Nephron (organoid): ENCODE results near the gene TRHDE.

Experiments used
- H3K27ac Mint-ChIP-seq, 3 experiments: 2 replicates each; pipeline ENCODE4 v1.8.0; 2020; ENCODE audit warnings: mixed read lengths in 3 of 3, mild to moderate bottlenecking in 2 of 3, moderate library complexity in 1 of 3
- H3K27me3 Mint-ChIP-seq: 2 replicates; pipeline ENCODE4 v1.8.0; 2021; ENCODE audit warnings: low read depth, mild to moderate bottlenecking, moderate library complexity, mixed read lengths
- H3K36me3 Mint-ChIP-seq: 2 replicates; pipeline ENCODE4 v1.8.0; 2020; ENCODE audit warnings: low read depth, mixed read lengths
- H3K4me1 Mint-ChIP-seq: 2 replicates; pipeline ENCODE4 v1.8.0; 2020; ENCODE audit warnings: mixed read lengths
- H3K4me3 Mint-ChIP-seq, 3 experiments: 2 replicates each; pipeline ENCODE4 v1.8.0; 2020; ENCODE audit warnings: mild to moderate bottlenecking in 3 of 3, mixed read lengths in 3 of 3, moderate library complexity in 2 of 3
- H3K9me3 Mint-ChIP-seq: 2 replicates; pipeline ENCODE4 v1.8.0; 2020; ENCODE audit warnings: mixed read lengths
- TF ChIP-seq, protein P1 (sequence below), 3 experiments: fragments of 200-600 bp; sonication (generic); IDR thresholded peaks; one replicate each; pipeline ENCODE4 v1.5.0; 2021; ENCODE audit warnings: antibody characterized with exemption in 3 of 3; ENCODE audit not compliant: unreplicated experiment in 3 of 3

Gene TRHDE

DNA sequence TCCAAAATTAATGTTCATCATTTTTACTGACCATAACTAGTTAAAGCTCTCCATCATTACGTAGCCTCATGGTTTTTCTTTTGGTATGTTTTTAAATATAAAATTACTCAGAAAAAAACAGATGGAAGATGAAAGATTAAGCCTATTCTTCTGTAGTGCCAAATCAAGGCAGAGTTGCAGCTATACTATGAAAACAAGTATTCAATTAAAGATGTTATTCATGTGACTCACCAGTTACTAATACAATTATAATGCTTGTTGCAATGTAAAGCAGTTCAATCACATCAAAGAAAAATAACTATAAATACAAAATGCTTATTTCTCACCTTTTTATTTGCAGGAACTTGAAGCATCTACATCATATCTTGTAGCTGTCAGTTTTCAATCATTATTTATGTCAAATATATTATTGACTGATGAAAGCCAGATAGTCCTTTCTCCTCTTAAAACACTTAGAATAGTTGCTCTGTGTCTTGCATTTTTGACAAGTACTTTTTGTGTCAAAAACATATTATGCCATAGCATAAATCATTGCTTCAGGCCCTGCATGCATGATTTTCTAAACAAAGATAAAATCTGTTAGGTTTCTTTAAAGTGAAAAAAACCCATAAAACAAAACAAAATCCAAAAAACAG is 36.0 kb upstream of the TRHDE start:
- Mint-ChIP-seq H3K4me3 (no peak overlapping the region), H3K27me3 (no peaks in the 10 kb centered on the region), H3K36me3 (no peaks in the 10 kb centered on the region), H3K4me1 (no peaks in the 10 kb centered on the region), H3K9me3 (no peaks in the 10 kb centered on the region), H3K27ac (no peak overlapping the region)
- TF ChIP-seq, protein P1, sequence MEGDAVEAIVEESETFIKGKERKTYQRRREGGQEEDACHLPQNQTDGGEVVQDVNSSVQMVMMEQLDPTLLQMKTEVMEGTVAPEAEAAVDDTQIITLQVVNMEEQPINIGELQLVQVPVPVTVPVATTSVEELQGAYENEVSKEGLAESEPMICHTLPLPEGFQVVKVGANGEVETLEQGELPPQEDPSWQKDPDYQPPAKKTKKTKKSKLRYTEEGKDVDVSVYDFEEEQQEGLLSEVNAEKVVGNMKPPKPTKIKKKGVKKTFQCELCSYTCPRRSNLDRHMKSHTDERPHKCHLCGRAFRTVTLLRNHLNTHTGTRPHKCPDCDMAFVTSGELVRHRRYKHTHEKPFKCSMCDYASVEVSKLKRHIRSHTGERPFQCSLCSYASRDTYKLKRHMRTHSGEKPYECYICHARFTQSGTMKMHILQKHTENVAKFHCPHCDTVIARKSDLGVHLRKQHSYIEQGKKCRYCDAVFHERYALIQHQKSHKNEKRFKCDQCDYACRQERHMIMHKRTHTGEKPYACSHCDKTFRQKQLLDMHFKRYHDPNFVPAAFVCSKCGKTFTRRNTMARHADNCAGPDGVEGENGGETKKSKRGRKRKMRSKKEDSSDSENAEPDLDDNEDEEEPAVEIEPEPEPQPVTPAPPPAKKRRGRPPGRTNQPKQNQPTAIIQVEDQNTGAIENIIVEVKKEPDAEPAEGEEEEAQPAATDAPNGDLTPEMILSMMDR (IDR thresholded peaks at IDR 0.05; ENCODE audit: unreplicated experiment in 3 of 3): no peak

DNA sequence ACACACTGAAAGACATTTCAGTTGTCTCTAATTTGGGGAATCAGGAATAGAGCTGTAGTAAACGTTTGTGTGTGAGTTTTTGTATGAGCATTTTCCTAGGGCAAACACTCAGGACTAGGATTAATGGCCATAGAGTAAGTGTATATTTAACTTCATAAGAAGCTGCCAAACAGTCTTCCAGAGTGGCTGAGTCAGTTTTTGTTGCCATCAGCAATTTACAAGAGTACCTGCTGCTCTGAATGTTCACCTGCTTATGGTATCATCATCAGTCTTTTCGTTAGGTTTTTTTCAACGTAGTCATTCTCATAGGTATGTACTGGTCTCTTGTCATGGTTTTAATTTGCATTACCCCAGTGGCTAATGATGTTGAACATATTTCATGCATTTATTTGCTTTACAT is 30.6 kb upstream of the TRHDE start:
- H3K4me3 Mint-ChIP-seq: no peak overlapping the region

DNA sequence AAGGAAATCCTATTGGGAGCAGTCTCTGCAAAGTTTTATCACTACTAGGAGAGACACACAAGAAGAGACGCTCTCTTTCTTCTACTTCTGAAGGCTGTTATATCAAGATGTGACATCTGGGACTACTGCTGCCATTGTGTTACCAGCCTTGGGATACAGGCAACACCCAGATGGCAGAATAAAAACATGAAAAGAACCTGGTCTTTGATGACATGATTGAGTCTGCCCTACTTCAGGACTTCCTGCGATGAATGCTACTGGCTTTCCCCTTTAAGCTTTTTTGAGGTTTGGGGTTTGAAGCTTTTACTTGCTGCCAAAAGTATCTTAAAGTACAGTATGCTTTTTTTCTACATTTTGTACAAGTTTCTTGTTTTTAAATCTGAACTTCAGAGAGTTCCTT is 29.2 kb upstream of the TRHDE start:
- TF ChIP-seq, protein P1 (IDR thresholded peaks at IDR 0.05; ENCODE audit: unreplicated experiment in 3 of 3): no peak
- no peaks in the 10 kb centered on the region for H3K9me3 Mint-ChIP-seq
- H3K4me3 Mint-ChIP-seq: no peak overlapping the region
- H3K4me1 Mint-ChIP-seq: peaks cover 6% of the 10 kb centered on the region
- H3K36me3 Mint-ChIP-seq: no peaks in the 10 kb centered on the region
- H3K27me3 Mint-ChIP-seq: no peaks in the 10 kb centered on the region
- H3K27ac Mint-ChIP-seq: no peak overlapping the region

More for the DNA sequence above, 30.6 kb upstream of the TRHDE start:
- Mint-ChIP-seq H3K4me1 (peaks cover 5% of the 10 kb centered on the region), H3K36me3 (no peaks in the 10 kb centered on the region), H3K9me3 (no peaks in the 10 kb centered on the region), H3K27me3 (no peaks in the 10 kb centered on the region), H3K27ac (no peak overlapping the region)
- TF ChIP-seq, protein P1 (IDR thresholded peaks at IDR 0.05; ENCODE audit: unreplicated experiment in 3 of 3): no peak

DNA sequence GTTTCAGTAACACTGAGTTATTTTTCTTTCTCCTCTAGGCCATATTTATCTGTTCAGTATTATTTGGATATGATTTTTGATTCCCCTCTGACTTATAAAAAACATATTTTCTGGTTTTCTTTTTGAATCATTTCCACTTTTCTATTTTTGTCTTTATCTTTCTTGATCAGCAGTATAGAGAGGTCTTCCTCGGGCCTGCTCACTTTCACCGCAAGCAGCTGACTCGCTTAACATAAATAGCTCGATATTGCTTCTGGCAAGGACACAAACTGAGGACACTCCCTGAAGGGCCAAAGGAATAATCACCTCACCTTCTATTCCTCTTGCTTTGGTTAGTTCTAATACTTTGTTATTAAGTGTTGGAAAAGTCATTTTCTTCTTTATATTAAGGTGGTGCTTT is 25.8 kb upstream of the TRHDE start:
- peaks cover 6% of the 10 kb centered on the region for H3K4me1 Mint-ChIP-seq
- H3K9me3 Mint-ChIP-seq: no peaks in the 10 kb centered on the region
- TF ChIP-seq, protein P1 (IDR thresholded peaks at IDR 0.05; ENCODE audit: unreplicated experiment in 3 of 3): no peak
- no peak overlapping the region for H3K4me3 Mint-ChIP-seq
- no peak overlapping the region for H3K27ac Mint-ChIP-seq
- H3K36me3 Mint-ChIP-seq: peaks cover 5% of the 10 kb centered on the region
- no peaks in the 10 kb centered on the region for H3K27me3 Mint-ChIP-seq

DNA sequence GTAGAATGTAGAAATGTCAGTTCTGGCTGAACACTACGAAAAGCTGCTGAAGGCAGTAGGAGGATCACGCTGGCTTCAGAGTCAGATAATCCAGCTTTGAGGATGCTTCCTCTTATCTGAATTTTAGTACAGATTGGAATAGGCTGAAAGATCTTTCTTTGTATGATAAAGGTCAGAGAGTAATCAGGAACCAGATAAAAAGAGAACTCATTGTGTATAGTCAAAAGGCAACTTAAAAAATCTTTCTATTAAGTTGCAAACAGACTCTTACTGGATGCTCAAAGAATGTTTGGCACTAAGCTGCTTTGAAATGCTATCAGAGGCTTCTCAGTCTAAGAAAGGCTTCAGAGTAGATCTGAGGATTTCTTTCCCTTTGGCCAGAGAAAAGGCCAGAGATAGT is 21.8 kb upstream of the TRHDE start:
- H3K4me3 Mint-ChIP-seq: no peak overlapping the region
- TF ChIP-seq, protein P1 (IDR thresholded peaks at IDR 0.05; ENCODE audit: unreplicated experiment in 3 of 3): no peak
- H3K27me3 Mint-ChIP-seq: no peaks in the 10 kb centered on the region
- H3K27ac Mint-ChIP-seq: no peak overlapping the region
- peaks cover 22% of the 10 kb centered on the region for H3K36me3 Mint-ChIP-seq
- peaks cover 6% of the 10 kb centered on the region for H3K4me1 Mint-ChIP-seq
- no peaks in the 10 kb centered on the region for H3K9me3 Mint-ChIP-seq

DNA sequence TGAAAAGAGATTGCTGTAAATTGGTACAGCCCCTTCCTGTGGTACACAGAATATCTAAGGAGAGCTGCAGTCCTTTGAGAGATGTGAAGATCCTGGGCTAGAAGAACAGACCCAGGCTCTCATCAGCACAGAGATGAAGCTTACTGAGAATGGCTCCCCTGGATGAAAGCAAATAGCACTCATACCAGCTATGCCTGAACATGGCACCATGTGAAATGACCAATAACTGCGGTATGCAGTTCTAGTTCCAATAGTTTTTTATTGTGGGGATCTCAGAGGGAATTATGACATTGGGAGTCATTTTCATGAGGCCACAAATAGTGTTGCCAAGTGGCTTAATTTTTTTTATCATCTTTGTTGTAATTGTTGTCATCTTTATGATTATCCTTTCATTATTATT is 15.4 kb upstream of the TRHDE start:
- Mint-ChIP-seq H3K9me3 (no peaks in the 10 kb centered on the region), H3K4me1 (peaks cover 5% of the 10 kb centered on the region), H3K36me3 (peaks cover 46% of the 10 kb centered on the region), H3K27me3 (no peaks in the 10 kb centered on the region), H3K4me3 (no peak overlapping the region), H3K27ac (no peak overlapping the region)
- TF ChIP-seq, protein P1 (IDR thresholded peaks at IDR 0.05; ENCODE audit: unreplicated experiment in 3 of 3): no peak
